Measurements from ENCODE around the gene KCTD4.

KCTD4 gene

DNA sequence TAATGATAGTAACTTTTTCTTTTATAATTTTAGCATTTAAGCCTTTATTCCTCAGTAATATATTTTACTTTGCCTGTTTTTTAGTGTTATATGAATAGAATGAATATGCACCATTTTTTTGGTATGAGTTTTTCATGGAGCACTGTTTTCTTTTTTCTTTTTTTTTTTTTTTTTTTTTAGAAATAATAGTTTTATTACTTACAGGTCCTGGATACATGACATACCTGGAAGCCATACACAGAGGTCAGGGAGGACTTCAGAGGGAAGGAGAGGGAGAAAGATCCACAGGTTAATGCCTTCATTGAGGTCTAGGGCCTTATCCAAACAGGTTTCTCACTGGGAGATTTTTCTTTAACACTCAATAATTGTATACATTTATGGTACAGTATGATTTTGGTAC is 26.4 kb downstream of the KCTD4 start:
- no peak for DNase-seq (ENCODE audit: low read depth)

DNA sequence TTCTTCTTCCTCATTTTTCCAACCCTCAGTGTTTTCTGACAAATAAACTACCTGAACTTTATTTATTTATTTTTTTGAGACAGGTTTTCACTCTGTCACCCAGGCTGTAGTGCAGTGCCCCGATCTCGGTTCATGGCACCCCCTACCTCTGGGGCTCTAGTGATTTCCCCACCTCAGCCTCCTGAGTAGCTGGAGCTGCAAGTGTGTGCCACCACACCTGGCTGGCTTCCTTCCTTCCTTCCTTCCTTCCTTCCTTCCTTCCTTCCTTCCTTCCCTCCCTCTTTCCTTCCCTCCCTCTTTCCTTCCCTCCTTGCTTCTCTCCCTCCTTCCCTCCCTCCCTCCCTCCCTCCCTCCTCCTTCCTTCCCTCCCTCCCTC is 32.3 kb downstream of the KCTD4 start:
- DNase-seq (ENCODE audit: low read depth), result no peak

DNA sequence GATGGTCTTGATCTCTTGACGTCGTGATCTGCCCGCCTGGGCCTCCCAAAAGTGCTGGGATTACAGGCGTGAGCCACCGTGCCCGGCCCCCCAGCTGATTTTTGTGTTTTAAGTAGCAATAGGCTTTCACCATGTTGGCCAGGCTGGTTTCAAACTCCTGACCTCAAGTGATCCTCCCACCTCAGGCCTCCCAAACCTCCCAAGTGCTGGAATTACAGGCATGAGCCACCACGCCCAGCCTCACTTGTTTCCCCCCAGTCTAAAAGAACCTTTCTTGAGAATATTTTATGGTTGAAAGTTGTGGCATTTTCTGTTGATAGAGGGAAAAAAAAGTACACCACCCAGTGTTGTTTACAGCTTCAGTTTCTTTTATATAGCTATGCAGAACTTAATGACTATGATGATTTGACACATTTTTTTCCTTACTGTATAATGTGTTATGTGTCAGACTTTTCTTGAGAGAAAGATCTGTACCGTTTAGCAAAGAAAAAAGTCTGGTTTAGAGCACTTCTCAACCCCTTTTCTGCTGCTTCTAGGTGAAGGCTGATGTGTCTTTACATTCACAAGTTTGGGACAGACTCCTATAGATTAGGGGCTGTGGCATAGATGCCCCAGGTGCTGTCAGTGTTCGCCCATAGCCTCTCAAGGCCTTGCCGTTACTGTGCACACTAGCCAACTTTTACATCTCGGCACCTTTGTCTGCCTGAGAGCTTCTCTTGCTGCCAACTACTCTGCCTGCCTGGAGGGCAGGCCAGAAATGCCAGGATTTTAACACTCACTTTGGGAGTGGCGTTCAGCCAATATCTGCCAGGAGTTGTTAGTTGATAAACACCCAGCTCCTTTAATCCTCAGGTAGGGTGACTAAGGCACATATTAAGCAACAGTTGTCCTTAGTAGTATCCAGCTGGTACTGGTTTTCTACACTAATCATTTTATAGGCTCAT is 33.0 kb downstream of the KCTD4 start:
- no peak for DNase-seq (ENCODE audit: low read depth)

DNA sequence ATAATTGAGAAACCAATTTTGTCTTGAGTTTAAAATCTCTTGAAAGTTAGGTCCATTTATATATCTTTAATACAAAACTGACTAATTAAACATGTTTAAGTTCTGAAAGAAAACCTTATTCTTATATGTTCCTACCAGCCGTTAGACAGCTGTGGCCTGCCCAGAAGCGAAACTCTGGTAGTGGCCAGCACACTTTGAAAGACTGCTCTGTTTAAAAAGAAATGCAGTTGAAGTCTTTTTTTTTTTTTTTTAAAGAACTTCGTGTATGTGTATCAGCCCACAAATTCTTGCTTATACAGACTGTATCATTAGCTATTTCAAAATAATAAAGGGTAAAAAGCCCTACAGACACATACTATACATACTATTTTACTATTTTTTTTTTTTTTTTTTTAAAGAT is 34.0 kb downstream of the KCTD4 start:
- no peak for DNase-seq (ENCODE audit: low read depth)

DNA sequence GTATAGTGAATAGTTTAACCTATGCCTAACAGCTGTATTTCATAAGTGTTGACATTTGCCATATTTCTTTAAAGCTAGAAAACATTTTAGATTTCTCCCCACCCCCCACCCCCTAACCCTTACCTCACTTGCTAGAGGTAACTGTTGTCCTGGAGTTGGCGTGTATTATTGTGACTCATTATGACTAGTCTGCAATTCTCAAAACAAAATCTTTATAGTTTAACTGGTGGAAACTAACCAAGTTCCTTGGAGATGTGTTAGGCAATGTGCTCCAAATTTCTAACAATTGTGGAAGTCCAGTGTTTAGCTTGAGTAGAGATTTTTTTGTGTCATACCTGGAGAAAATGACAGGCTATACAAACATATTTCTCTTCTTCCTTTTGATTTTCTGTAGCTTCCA is 38.0 kb downstream of the KCTD4 start:
- no peak for DNase-seq (ENCODE audit: low read depth)

DNA sequence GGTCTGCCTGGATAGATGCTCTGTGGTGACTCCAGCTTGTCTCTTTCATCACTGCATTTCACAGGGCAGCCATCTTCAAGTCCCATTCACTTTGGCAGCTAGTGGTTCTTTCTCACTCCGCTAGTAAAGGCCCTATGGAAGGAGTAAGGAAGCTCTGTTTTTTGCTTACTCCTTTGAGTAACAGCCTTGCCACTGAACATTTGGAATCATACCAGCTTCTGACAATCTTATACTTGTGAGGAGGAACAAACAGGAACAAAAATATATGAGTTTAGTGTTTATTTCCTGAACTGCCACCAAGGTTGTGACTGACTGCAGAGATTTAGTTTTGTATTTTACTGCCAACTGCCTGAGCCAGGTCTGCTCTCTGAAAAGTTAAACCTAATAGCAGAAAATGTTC is 38.7 kb downstream of the KCTD4 start:
- no peak for DNase-seq (ENCODE audit: low read depth)

DNA sequence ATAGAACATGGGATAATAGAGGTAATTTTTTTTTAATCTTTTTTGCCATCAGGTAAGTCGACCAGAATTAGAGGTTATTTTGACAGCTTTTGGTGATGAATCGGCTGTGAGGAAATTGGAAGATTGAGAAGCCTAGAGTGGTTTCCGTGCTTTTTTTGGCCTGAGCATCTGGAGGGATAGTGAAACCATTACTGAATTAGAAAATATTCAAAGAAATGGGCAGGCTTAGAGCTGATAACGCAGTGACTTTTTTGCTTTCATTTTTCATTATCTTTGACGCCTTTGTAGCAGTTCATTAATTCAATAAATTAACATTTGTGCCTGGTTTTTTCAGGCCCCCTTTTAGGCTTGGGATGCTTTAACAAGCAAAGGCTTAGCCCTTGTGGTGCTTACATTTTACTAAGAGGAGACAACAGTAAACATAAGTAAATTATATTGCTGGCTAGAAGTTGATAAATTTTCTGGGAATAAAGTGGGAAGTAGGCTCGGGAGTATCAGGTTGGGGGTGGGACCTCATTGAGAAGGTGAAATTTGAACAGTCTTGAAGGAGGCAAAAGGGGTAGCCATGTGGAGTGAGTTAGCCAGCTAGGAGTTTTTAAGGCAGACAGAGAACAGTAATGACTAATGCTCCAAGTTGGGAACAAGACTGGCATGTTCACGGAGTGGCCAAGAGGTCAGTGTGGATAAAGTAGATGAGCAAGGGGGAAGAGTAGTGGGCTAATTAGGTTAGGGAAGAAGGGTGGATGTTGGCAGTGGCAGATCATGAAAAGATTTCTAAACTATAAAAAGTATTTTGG is 44.1 kb downstream of the KCTD4 start:
- no peak for DNase-seq (ENCODE audit: low read depth)

DNA sequence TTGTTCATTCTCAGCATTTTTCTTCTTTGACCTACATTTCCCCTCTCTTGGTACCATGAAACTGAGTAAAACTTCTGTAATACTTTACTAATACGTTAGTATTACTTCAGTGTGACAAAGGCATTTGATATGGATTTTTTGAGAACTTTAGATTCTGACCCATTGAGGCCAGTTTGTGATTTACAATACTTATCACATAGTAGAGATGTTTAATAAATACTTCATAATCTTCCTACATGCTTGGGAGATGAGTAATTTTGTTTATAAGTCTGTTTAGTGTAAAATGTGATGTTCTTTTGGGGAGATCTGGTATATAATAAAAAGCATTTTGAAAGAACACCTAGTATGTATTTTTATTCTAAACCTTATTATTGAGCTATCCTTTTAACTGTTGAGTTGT is 50.9 kb downstream of the KCTD4 start:
- DNase-seq (ENCODE audit: low read depth), result no peak

DNA sequence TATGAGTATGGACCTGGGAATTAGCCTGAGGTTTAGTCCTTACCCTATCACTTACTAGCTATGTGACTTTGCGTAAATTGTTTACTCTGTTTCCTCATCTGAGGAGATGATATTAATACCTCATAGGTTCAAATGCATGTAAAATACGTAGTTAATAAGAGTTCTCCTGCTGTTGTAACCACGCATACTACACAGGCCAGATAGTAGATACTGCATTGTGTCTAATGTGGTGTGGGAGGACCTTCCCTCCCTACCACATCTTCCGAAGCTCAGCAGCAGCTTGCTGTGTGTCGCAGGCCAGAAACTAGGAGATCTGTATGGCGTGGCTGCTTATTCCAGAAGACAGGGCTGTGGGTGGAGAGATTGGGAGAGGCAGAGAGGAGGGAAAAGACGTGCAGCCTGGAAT is 57.5 kb downstream of the KCTD4 start:
- no peak for DNase-seq (ENCODE audit: low read depth)

All from stimulated activated CD4-positive, alpha-beta T cell treated with anti-CD3 and anti-CD28 coated beads, Interleukin-2, amount 100 ng/mL, for 4 hours (primary cell).